ENCODE measurements around the gene ABCD3.

DNA sequence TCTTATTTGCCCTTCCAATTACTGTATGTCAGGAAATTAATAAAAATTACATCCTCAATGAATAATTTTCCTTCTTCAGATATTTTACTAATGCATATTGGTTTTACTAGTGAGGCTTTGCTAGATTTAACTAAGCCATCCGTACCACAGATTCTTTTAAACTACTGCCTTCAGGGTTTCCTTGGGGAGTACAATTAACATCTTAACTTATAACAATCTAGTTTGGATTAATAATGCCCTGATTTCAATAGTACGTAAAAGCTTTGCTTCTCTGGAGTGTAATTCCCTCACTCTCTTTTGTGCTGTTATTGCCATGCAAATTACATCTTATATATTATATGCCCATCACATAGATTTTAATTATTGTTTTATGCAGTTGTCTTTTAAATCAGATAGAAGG is 147.7 kb downstream of the ABCD3 start:
- TF ChIP-seq EZH2phosphoT487 (IDR thresholded peaks at IDR 0.05; ENCODE audit: insufficient read depth, low read depth) (no peak), EZH2 (IDR thresholded peaks at IDR 0.05; ENCODE audit: insufficient read depth, poor library complexity, severe bottlenecking) (no peak)

All from GM23248 (cell line).